ENCODE data around the gene BOC.

Gene BOC

DNA sequence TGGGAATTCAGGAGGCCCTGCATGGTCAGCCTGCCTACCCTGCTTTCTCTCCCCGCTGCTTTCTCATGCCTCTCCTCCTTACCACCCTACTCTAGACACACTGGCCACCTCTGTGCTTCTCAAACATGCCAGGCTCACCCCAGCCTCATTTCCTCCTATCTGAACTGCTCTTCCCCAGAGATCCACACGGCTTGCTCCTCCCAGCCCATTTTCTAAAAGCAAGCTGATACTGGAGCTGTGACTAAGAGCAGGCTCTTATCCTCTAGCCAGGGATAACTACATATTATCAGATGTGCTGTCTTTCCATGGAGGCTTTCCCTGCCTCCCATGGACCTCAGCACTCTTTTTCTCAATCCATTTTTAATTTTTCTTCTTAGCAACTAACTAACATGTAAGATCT lies 85.9 kb downstream of the BOC start:
- H3K27me3 Mint-ChIP-seq (ENCODE audit: low read depth), result no peaks in the 10 kb centered on the region
- TF ChIP-seq, protein P1, sequence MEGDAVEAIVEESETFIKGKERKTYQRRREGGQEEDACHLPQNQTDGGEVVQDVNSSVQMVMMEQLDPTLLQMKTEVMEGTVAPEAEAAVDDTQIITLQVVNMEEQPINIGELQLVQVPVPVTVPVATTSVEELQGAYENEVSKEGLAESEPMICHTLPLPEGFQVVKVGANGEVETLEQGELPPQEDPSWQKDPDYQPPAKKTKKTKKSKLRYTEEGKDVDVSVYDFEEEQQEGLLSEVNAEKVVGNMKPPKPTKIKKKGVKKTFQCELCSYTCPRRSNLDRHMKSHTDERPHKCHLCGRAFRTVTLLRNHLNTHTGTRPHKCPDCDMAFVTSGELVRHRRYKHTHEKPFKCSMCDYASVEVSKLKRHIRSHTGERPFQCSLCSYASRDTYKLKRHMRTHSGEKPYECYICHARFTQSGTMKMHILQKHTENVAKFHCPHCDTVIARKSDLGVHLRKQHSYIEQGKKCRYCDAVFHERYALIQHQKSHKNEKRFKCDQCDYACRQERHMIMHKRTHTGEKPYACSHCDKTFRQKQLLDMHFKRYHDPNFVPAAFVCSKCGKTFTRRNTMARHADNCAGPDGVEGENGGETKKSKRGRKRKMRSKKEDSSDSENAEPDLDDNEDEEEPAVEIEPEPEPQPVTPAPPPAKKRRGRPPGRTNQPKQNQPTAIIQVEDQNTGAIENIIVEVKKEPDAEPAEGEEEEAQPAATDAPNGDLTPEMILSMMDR (IDR thresholded peaks at IDR 0.05; ENCODE audit: unreplicated experiment in 3 of 3), result no peak
- H3K4me3 Mint-ChIP-seq, result no peak overlapping the region
- H3K4me1 Mint-ChIP-seq, result peaks cover 3% of the 10 kb centered on the region
- H3K27ac Mint-ChIP-seq, result no peak overlapping the region
- H3K9me3 Mint-ChIP-seq, result no peaks in the 10 kb centered on the region
- peaks cover 15% of the 10 kb centered on the region for H3K36me3 Mint-ChIP-seq (ENCODE audit: low read depth)

DNA sequence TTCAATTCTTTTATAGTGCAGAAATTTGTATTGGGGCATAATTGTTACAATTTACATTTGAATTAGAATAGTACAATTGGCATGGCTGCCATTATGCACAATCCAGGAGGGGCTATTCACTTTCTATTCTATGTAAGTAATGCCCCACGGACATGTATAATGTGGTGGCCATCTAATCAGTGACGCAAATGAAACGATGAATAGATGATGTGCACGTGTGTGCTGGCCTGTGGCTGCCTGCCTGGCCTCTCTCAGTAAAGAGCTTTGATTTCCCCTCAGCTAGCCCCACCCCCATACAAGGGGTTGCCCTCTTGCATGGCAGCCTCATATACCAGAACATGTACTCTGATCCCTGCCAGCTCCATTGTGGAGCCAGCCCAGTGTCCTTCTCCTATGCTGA lies 86.5 kb downstream of the BOC start:
- H3K27ac Mint-ChIP-seq, result no peak overlapping the region
- TF ChIP-seq, protein P1 (IDR thresholded peaks at IDR 0.05; ENCODE audit: unreplicated experiment in 3 of 3), result no peak
- H3K4me1 Mint-ChIP-seq, result no peaks in the 10 kb centered on the region
- no peaks in the 10 kb centered on the region for H3K9me3 Mint-ChIP-seq
- no peak overlapping the region for H3K4me3 Mint-ChIP-seq
- peaks cover 17% of the 10 kb centered on the region for H3K36me3 Mint-ChIP-seq (ENCODE audit: low read depth)
- no peaks in the 10 kb centered on the region for H3K27me3 Mint-ChIP-seq (ENCODE audit: low read depth)

DNA sequence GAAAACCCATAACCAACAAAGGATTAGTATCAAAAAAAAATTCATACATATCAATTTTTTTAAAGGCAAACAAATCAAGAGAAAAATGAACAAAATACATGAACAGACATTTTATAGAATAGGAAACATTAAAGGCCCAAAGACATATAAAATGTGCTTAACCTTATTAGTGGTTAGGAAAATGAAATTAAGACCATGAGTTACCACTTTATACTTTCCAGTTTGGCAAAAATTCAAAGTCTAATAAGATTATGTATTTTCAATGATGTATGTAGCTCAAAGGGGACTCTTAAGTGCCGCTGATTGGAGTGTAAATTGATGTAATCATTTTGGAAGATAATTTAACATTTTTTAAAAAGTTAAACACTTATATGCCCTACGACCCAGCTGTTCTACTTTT lies 89.2 kb downstream of the BOC start:
- TF ChIP-seq, protein P1 (IDR thresholded peaks at IDR 0.05; ENCODE audit: unreplicated experiment in 3 of 3), result no peak
- Mint-ChIP-seq H3K27me3 (ENCODE audit: low read depth) (no peaks in the 10 kb centered on the region), H3K27ac (no peak overlapping the region), H3K36me3 (ENCODE audit: low read depth) (peaks cover 27% of the 10 kb centered on the region), H3K4me1 (peaks cover 8% of the 10 kb centered on the region), H3K9me3 (no peaks in the 10 kb centered on the region), H3K4me3 (no peak overlapping the region)

DNA sequence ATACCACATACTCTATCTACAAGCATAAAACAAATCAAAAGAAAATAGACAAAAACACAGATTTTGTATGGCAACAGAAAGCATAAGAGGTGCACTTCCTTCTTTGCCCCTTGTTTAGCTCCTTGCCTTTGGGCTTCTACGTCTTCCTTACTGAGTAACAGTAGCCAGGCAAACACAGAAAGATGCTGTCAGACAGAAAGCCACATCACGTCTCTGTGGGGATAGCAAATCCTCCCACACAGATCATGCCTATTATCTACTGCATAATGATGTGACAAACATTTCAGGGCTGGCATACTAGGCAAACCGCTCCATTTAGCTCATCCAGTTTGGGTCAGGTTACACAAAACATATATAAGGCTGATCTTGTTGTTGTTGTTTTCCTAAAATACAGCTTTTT lies 92.7 kb downstream of the BOC start:
- H3K4me1 Mint-ChIP-seq, result peaks cover 8% of the 10 kb centered on the region
- TF ChIP-seq, protein P1 (IDR thresholded peaks at IDR 0.05; ENCODE audit: unreplicated experiment in 3 of 3), result no peak
- H3K27ac Mint-ChIP-seq, result no peak overlapping the region
- peaks cover 17% of the 10 kb centered on the region for H3K36me3 Mint-ChIP-seq (ENCODE audit: low read depth)
- H3K27me3 Mint-ChIP-seq (ENCODE audit: low read depth), result no peaks in the 10 kb centered on the region
- H3K4me3 Mint-ChIP-seq, result no peak overlapping the region
- no peaks in the 10 kb centered on the region for H3K9me3 Mint-ChIP-seq

DNA sequence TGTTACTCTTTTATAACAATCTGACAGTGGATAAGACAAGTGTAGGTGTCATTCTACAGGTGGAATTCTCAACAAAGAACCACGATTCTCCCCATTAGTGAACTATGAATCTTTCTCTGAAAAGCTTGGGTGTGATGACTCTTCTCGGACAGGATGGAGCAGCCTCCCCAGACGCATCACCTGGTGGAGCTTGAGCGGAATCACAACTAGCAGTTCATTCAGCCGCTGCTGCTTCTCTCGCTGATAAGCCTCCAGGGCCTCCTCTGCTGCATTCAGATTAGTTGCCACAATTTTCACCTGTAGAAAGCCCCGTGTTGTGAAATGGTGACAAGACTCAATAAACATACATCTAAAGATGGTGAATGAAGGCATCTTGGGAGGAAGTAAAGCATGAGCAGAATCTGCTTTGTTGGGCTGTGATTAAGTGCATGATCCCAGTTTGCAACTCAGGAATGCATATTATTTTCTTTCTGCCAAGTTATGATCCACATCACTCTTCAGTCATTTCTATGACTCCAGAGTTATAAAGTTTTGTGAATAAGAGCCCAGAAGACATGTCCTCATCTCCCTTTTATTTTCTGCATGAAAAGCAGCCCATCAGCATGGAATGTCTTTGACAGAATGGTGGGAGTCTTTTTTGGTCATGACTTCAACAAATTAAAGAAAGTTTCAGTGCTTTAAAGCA lies 93.6 kb downstream of the BOC start:
- Mint-ChIP-seq H3K4me3 (no peak overlapping the region), H3K36me3 (ENCODE audit: low read depth) (peaks cover 26% of the 10 kb centered on the region), H3K4me1 (peaks cover 8% of the 10 kb centered on the region), H3K27me3 (ENCODE audit: low read depth) (no peaks in the 10 kb centered on the region), H3K9me3 (no peaks in the 10 kb centered on the region), H3K27ac (peak overlapping the region in 1 of 3 experiments; percentile 16)
- TF ChIP-seq, protein P1 (IDR thresholded peaks at IDR 0.05; ENCODE audit: unreplicated experiment in 3 of 3), result no peak

DNA sequence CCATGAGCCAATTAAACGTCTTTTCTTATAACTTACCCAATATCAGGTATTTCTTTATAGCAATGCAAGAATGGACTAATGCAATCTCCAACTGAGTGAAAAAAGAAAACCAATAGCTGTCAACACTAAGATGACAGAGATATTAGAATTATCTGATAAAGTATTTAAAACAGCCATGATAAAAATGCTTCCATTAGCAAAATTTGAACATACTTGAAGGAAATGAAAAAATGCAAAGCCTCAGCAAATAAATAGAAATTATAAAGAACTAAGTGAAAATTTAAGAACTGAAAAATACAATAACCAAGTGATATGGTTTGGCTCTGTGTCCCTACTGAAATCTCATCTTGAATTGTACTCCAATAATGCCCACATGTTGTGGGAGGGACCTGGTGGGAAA lies 99.6 kb downstream of the BOC start:
- peaks cover 59% of the 10 kb centered on the region for H3K36me3 Mint-ChIP-seq (ENCODE audit: low read depth)
- no peaks in the 10 kb centered on the region for H3K27me3 Mint-ChIP-seq (ENCODE audit: low read depth)
- TF ChIP-seq, protein P1 (IDR thresholded peaks at IDR 0.05; ENCODE audit: unreplicated experiment in 3 of 3), result no peak
- H3K27ac Mint-ChIP-seq, result no peak overlapping the region
- no peaks in the 10 kb centered on the region for H3K4me1 Mint-ChIP-seq
- no peak overlapping the region for H3K4me3 Mint-ChIP-seq
- H3K9me3 Mint-ChIP-seq, result peaks cover 30% of the 10 kb centered on the region
